Keratinocyte (primary cell): Measurements from ENCODE around the gene TPCN2. TPM values are rescaled to one million over a fixed set of nuclear protein-coding genes. Genes with fewer than 3 reads are reported as not detected.

Source experiments
- DNase-seq: peaks from one replicate; pipeline ENCODE4 v3.0.0-alpha.2; 2011; ENCODE audit warnings: low read depth, missing footprints, low spot score
- FAIRE-seq: peaks from 2 replicates; lab custom pipeline; 2011; peaks lifted over from hg19 to GRCh38; lab: Jason Lieb, UNC
- H2AFZ ChIP-seq: 2 replicates; pipeline ENCODE4 v1.6.0; 2012; ENCODE audit warnings: low read length, control low read depth, inconsistent platforms; ENCODE audit not compliant: control insufficient read depth
- H3K27ac ChIP-seq: 2 replicates; pipeline ENCODE4 v1.5.1; 2011; ENCODE audit warnings: low read length; ENCODE audit not compliant: control insufficient read depth, insufficient read depth
- H3K27me3 ChIP-seq: 3 replicates; pipeline ENCODE4 v1.6.0; 2011; ENCODE audit warnings: low read length; ENCODE audit not compliant: control insufficient read depth, insufficient read depth; ENCODE audit errors: extremely low read depth
- H3K36me3 ChIP-seq, 2 experiments: 2 replicates in 1 of 2; 3 replicates in 1 of 2; pipeline ENCODE4 v1.5.1; 2011; ENCODE audit warnings: low read length in 2 of 2, mild to moderate bottlenecking in 1 of 2; ENCODE audit not compliant: control insufficient read depth in 2 of 2, insufficient read depth in 2 of 2; ENCODE audit errors: extremely low read depth in 1 of 2
- H3K4me1 ChIP-seq: 3 replicates; pipeline ENCODE4 v1.5.1; 2011; ENCODE audit warnings: low read length; ENCODE audit not compliant: control insufficient read depth, insufficient read depth; ENCODE audit errors: extremely low read depth
- H3K4me2 ChIP-seq: 3 replicates; pipeline ENCODE4 v1.6.0; 2011; ENCODE audit warnings: low read depth, low read length; ENCODE audit not compliant: control insufficient read depth, insufficient read depth; ENCODE audit errors: extremely low read depth
- H3K4me3 ChIP-seq, 3 experiments: fragments of 200-600 bp in 1 of 3; sonication (generic) in 1 of 3; 2 replicates in 2 of 3; 3 replicates in 1 of 3; pipeline ENCODE4 v1.5.1; 2011 to 2016; ENCODE audit warnings: low read length in 3 of 3, mild to moderate bottlenecking in 3 of 3, control low read depth in 2 of 3, inconsistent platforms in 1 of 3, low read depth in 1 of 3, mixed read lengths in 1 of 3, mixed run types in 1 of 3, moderate library complexity in 1 of 3; ENCODE audit not compliant: control insufficient read depth in 2 of 3, insufficient read depth in 2 of 3; ENCODE audit errors: extremely low read depth in 1 of 3
- H3K79me2 ChIP-seq: 2 replicates; pipeline ENCODE4 v1.6.0; 2012; ENCODE audit warnings: low read length; ENCODE audit not compliant: control insufficient read depth, insufficient read depth
- H3K9ac ChIP-seq: 3 replicates; pipeline ENCODE4 v1.6.0; 2011; ENCODE audit warnings: low read length; ENCODE audit not compliant: control insufficient read depth, insufficient read depth; ENCODE audit errors: extremely low read depth
- H3K9me1 ChIP-seq: 3 replicates; pipeline ENCODE4 v1.6.0; 2011; ENCODE audit warnings: low read length; ENCODE audit not compliant: control insufficient read depth, insufficient read depth; ENCODE audit errors: extremely low read depth
- H3K9me3 ChIP-seq: 2 replicates; pipeline ENCODE4 v1.5.1; 2012; ENCODE audit warnings: low read depth, low read length; ENCODE audit not compliant: control insufficient read depth
- H4K20me1 ChIP-seq: 3 replicates; pipeline ENCODE4 v1.6.0; 2011; ENCODE audit warnings: low read length; ENCODE audit not compliant: control insufficient read depth, insufficient read depth; ENCODE audit errors: extremely low read depth
- CTCF ChIP-seq, 3 experiments: IDR thresholded peaks in 1 of 3; conservative IDR thresholded peaks in 1 of 3; optimal IDR thresholded peaks in 1 of 3; 2 replicates in 2 of 3; 3 replicates in 1 of 3; pipeline versions ENCODE3 to v1.5.1; 2011; ENCODE audit warnings: low read length in 3 of 3, mild to moderate bottlenecking in 3 of 3, moderate library complexity in 2 of 3, control low read depth in 1 of 3, inconsistent platforms in 1 of 3; ENCODE audit not compliant: insufficient read depth in 2 of 3; ENCODE audit errors: extremely low read depth in 1 of 3
- EZH2 ChIP-seq: IDR thresholded peaks from one replicate; pipeline ENCODE4 v1.6.1; 2012; ENCODE audit warnings: inconsistent platforms, mild to moderate bottlenecking, low read length, moderate library complexity
- dilution Hi-C: fragments of 300-500 bp; cut with MboI; formaldehyde crosslinking; loops from one replicate; pipeline ENCODE4 v1.7.0; 2020; ENCODE audit warnings: low sequenced_read_pairs; ENCODE audit not compliant: extremely low pct_ligation_motif_present
- polyA plus RNA-seq, 5 experiments: library from polyadenylated mRNA; depleted of rRNA in 3 of 5; stranded (reverse) in 3 of 5; stranded (forward) in 1 of 5; unstranded in 1 of 5; fragments of >200 nt; gene quantifications; 1 replicate in 1 of 5; 2 replicates in 3 of 5; 3 replicates in 1 of 5; pipeline versions ENCODE4 v1.2.1 to v1.2.3, GENCODE V29; 2011 to 2012; ENCODE audit warnings: missing spikeins in 2 of 5, low read depth in 1 of 5, low replicate concordance in 1 of 5

TPCN2 gene
- polyA plus RNA-seq, 1 donor (not counting 4 experiments of a cell fraction or from before 2014, with no cell fraction given): 7.7 TPM

GRCh38 chr11:69035150-69035945 is 13.4 kb upstream of the TPCN2 start:
- no peak overlapping the region for H3K27ac ChIP-seq
- TF ChIP-seq EZH2 (no peak), CTCF (optimal IDR thresholded peaks at IDR 0.05 in 1 of 3, IDR thresholded peaks at IDR 0.05 in 1 of 3, conservative IDR thresholded peaks at IDR 0.05 in 1 of 3; ENCODE audit: extremely low read depth in 1 of 3, insufficient read depth in 2 of 3, low read length in 3 of 3) (no peak)
- no peaks in the 10 kb centered on the region for H3K9me1 ChIP-seq
- no peaks in the 10 kb centered on the region for H3K79me2 ChIP-seq
- no peak overlapping the region for H3K9ac ChIP-seq
- DNase-seq: no peak
- H2AFZ ChIP-seq: no peak overlapping the region
- FAIRE-seq: no peak
- H4K20me1 ChIP-seq: no peaks in the 10 kb centered on the region
- H3K9me3 ChIP-seq: no peaks in the 10 kb centered on the region
- no peaks in the 10 kb centered on the region for H3K36me3 ChIP-seq
- no peaks in the 10 kb centered on the region for H3K27me3 ChIP-seq
- dilution Hi-C loops: no loop called here
- H3K4me3 ChIP-seq: no peak overlapping the region
- H3K4me2 ChIP-seq: no peak overlapping the region
- H3K4me1 ChIP-seq: no peaks in the 10 kb centered on the region

- H3K79me2 ChIP-seq: no peaks in the 10 kb centered on the region
- H3K27me3 ChIP-seq: no peaks in the 10 kb centered on the region
- H3K4me1 ChIP-seq: no peaks in the 10 kb centered on the region
- FAIRE-seq (no peak), DNase-seq (no peak)
- no peaks in the 10 kb centered on the region for H4K20me1 ChIP-seq
- dilution Hi-C loops: no loop called here
- H3K9me1 ChIP-seq: no peaks in the 10 kb centered on the region
- no peak overlapping the region for H3K4me3 ChIP-seq
- no peak overlapping the region for H3K27ac ChIP-seq
- H3K36me3 ChIP-seq: no peaks in the 10 kb centered on the region
- H3K9me3 ChIP-seq: no peaks in the 10 kb centered on the region
- no peak overlapping the region for H2AFZ ChIP-seq
- H3K9ac ChIP-seq: no peak overlapping the region
- H3K4me2 ChIP-seq: no peak overlapping the region
- TF ChIP-seq EZH2: no peak
- no peak for TF ChIP-seq CTCF (optimal IDR thresholded peaks at IDR 0.05 in 1 of 3, IDR thresholded peaks at IDR 0.05 in 1 of 3, conservative IDR thresholded peaks at IDR 0.05 in 1 of 3; ENCODE audit: extremely low read depth in 1 of 3, insufficient read depth in 2 of 3, low read length in 3 of 3)
These were observed 12.8 kb upstream of the TPCN2 start for GRCh38 chr11:69035946-69036340.
